ENCODE measurements around the gene NEK11.

GRCh38 chr3:131393868-131394267 is 367.2 kb downstream of the NEK11 start:
- no peak for TF ChIP-seq EZH2 (IDR thresholded peaks at IDR 0.05; ENCODE audit: low read length)
- TF ChIP-seq, protein P1, sequence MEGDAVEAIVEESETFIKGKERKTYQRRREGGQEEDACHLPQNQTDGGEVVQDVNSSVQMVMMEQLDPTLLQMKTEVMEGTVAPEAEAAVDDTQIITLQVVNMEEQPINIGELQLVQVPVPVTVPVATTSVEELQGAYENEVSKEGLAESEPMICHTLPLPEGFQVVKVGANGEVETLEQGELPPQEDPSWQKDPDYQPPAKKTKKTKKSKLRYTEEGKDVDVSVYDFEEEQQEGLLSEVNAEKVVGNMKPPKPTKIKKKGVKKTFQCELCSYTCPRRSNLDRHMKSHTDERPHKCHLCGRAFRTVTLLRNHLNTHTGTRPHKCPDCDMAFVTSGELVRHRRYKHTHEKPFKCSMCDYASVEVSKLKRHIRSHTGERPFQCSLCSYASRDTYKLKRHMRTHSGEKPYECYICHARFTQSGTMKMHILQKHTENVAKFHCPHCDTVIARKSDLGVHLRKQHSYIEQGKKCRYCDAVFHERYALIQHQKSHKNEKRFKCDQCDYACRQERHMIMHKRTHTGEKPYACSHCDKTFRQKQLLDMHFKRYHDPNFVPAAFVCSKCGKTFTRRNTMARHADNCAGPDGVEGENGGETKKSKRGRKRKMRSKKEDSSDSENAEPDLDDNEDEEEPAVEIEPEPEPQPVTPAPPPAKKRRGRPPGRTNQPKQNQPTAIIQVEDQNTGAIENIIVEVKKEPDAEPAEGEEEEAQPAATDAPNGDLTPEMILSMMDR (optimal IDR thresholded peaks at IDR 0.05 in 1 of 3, IDR thresholded peaks at IDR 0.05 in 1 of 3, conservative IDR thresholded peaks at IDR 0.05 in 1 of 3; ENCODE audit: extremely low read depth in 1 of 3, insufficient read depth in 2 of 3, low read length in 3 of 3), result no peak

Measured in keratinocyte (primary cell).